K562 (cell line): ENCODE data around the gene HOXA13. TPM values are rescaled to one million over a fixed set of nuclear protein-coding genes. Genes with fewer than 3 reads are reported as not detected.

ENCODE experiments used
- ATAC-seq: fragments of 200-7000 bp; cut with Tn5 transposase; 3 replicates; pipeline ENCODE4 v1.9.1; 2020; ENCODE audit warnings: moderate library complexity
- BruUV-seq: library from RNA; stranded (reverse); fragments of 400-500 nt; replicated peaks from 2 replicates; lab custom pipeline; 2021; lab: Mats Ljungman, UMichigan
- CTCF ChIA-PET: fragments of 300-600 bp; formaldehyde crosslinking; extraction: SDS; loops from one replicate; lab custom pipeline; 2021; ENCODE audit warnings: low intra/inter-chr PET ratio; lab: Yijun Ruan, JAX
- POLR2A ChIA-PET: fragments of 300-600, 350-650 bp; sonication (Branson Sonifier 250); formaldehyde crosslinking; extraction: SDS; loops from one replicate; lab custom pipeline; 2021; ENCODE audit warnings: antibody characterized with exemption, inconsistent platforms; lab: Yijun Ruan, JAX
- DNase-seq, 4 experiments: peaks; one replicate each; pipeline versions ENCODE4 v3.0.0 to v3.0.0-alpha.2; 2011 to 2018; ENCODE audit warnings: low spot score in 3 of 4, mixed read lengths in 3 of 4; ENCODE audit errors: extremely low read depth in 1 of 4
- FAIRE-seq: peaks from 2 replicates; lab custom pipeline; 2011; peaks lifted over from hg19 to GRCh38; lab: Jason Lieb, UNC
- H2AFZ ChIP-seq: 2 replicates; pipeline ENCODE4 v1.6.0; 2011; ENCODE audit warnings: low read depth, low read length, control low read depth, inconsistent platforms
- H3K27ac ChIP-seq: fragments of 200-600 bp; 3 replicates; pipeline ENCODE4 v1.8.0; 2011; ENCODE audit warnings: low read depth, mild to moderate bottlenecking, control low read depth, inconsistent platforms, low read length, moderate library complexity, mixed read lengths; ENCODE audit errors: extremely low read depth
- H3K27me3 ChIP-seq, 2 experiments: fragments of 300-600 bp in 1 of 2; 2 replicates in 1 of 2; 3 replicates in 1 of 2; pipeline versions ENCODE4 v1.6.0 to v1.8.0; 2011; ENCODE audit warnings: inconsistent platforms in 2 of 2, low read length in 2 of 2, mild to moderate bottlenecking in 1 of 2, mixed read lengths in 1 of 2, moderate library complexity in 1 of 2; ENCODE audit not compliant: control insufficient read depth in 2 of 2, insufficient read depth in 2 of 2
- H3K36me3 ChIP-seq: fragments of 300-600 bp; 3 replicates; pipeline ENCODE4 v1.8.0; 2011; ENCODE audit warnings: mild to moderate bottlenecking, low read length, inconsistent platforms; ENCODE audit not compliant: control insufficient read depth, insufficient read depth
- H3K4me1 ChIP-seq, 2 experiments: fragments of 200-600 bp in 1 of 2; replicated peaks in 1 of 2; 2 replicates in 1 of 2; 3 replicates in 1 of 2; pipeline versions ENCODE4 v1.5.1 to v1.8.0; 2011; ENCODE audit warnings: inconsistent platforms in 2 of 2, low read length in 2 of 2, mild to moderate bottlenecking in 1 of 2, mixed read lengths in 1 of 2, moderate library complexity in 1 of 2; ENCODE audit not compliant: control insufficient read depth in 2 of 2, insufficient read depth in 2 of 2
- H3K4me2 ChIP-seq: 2 replicates; pipeline ENCODE4 v1.6.1; 2011; ENCODE audit warnings: low read length, control low read depth, inconsistent platforms, mixed read lengths; ENCODE audit not compliant: insufficient read depth
- H3K4me3 ChIP-seq: fragments of 200-600 bp; sonication (generic), shearing (Covaris generic); 2 replicates; pipeline ENCODE4 v1.5.1; 2016; ENCODE audit warnings: control low read depth, inconsistent platforms
- H3K79me2 ChIP-seq: fragments of 200-600 bp; 3 replicates; pipeline ENCODE4 v1.8.0; 2011; ENCODE audit warnings: low read length, inconsistent platforms; ENCODE audit not compliant: control insufficient read depth, insufficient read depth
- H3K9ac ChIP-seq, 2 experiments: 2 replicates each; pipeline versions ENCODE4 v1.6.0 to v1.6.1; 2011; ENCODE audit warnings: low read depth in 2 of 2, low read length in 2 of 2, control low read depth in 1 of 2, inconsistent platforms in 1 of 2, mild to moderate bottlenecking in 1 of 2, mixed read lengths in 1 of 2; ENCODE audit not compliant: insufficient read depth in 1 of 2
- H3K9me1 ChIP-seq: one replicate; pipeline ENCODE4 v1.6.0; 2011; ENCODE audit warnings: inconsistent platforms, mild to moderate bottlenecking, low read length, moderate library complexity; ENCODE audit not compliant: control insufficient read depth, insufficient read depth
- H3K9me3 ChIP-seq: replicated peaks from 2 replicates; pipeline ENCODE4 v1.5.1; 2011; ENCODE audit warnings: low read depth, low read length, inconsistent platforms; ENCODE audit not compliant: control insufficient read depth, insufficient read depth
- H4K20me1 ChIP-seq: replicated peaks from 2 replicates; pipeline ENCODE4 v1.6.1; 2011; ENCODE audit warnings: low read length, inconsistent platforms, mixed read lengths; ENCODE audit not compliant: control insufficient read depth, insufficient read depth
- BHLHE40 ChIP-seq: IDR thresholded peaks from 2 replicates; pipeline ENCODE4 v1.6.1; 2011; ENCODE audit warnings: low read length, improper control_type of control experiment
- BRD9 ChIP-seq: fragments of 450-650 bp; IDR thresholded peaks from 2 replicates; pipeline ENCODE4 v1.6.1; 2018; ENCODE audit warnings: low read depth; ENCODE audit not compliant: partially characterized antibody
- NFIC ChIP-seq: fragments of 450-650 bp; IDR thresholded peaks from 2 replicates; pipeline ENCODE4 v1.6.1; 2017; ENCODE audit warnings: mild to moderate bottlenecking, inconsistent platforms
- POLR2AphosphoS5 ChIP-seq: IDR thresholded peaks from 2 replicates; pipeline ENCODE4 v1.6.1; 2011; ENCODE audit warnings: mild to moderate bottlenecking, low read depth, low read length, moderate library complexity; ENCODE audit not compliant: control insufficient read depth, insufficient read depth
- RNF2 ChIP-seq: sonication (generic); IDR thresholded peaks from 2 replicates; pipeline ENCODE4 v1.6.1; 2016
- ZFX ChIP-seq: sonication (generic); formaldehyde crosslinking; IDR thresholded peaks from 2 replicates; pipeline ENCODE4 v1.8.0; 2022; ENCODE audit warnings: mild to moderate bottlenecking, missing genetic modification reagents, moderate library complexity
- ZNF121 ChIP-seq: sonication (generic); formaldehyde crosslinking; conservative IDR thresholded peaks from 2 replicates; pipeline ENCODE4 v1.8.0; 2022; ENCODE audit warnings: missing genetic modification reagents
- ZNF143 ChIP-seq: sonication (generic); formaldehyde crosslinking; IDR thresholded peaks from 2 replicates; pipeline ENCODE4 v1.9.0; 2022; ENCODE audit warnings: mild to moderate bottlenecking, missing genetic modification reagents
- ZNF184 ChIP-seq: sonication (generic); formaldehyde crosslinking; IDR thresholded peaks from 2 replicates; pipeline ENCODE4 v1.5.0; 2020; ENCODE audit warnings: missing genetic modification reagents
- ZNF41 ChIP-seq: fragments of 250-450 bp; sonication (Bioruptor Pico); conservative IDR thresholded peaks from 2 replicates; pipeline ENCODE4 v1.4.0; 2020; ENCODE audit warnings: mild to moderate bottlenecking
- ZNF76 ChIP-seq: fragments of 250-450 bp; sonication (Bioruptor Pico); IDR thresholded peaks from 2 replicates; pipeline ENCODE4 v1.4.0; 2020; ENCODE audit warnings: mild to moderate bottlenecking, moderate library complexity, borderline replicate concordance
- WGBS: fragments of 100-300 bp; shearing (Covaris generic); methylation state at CpG from one replicate; pipeline ENCODE4 v1.1.6; 2016; ENCODE audit warnings: low coverage, mixed read lengths; ENCODE audit not compliant: insufficient coverage; ENCODE audit errors: missing lambda C conversion rate; 5-methylcytosine and 5-hydroxymethylcytosine counted together
- in situ Hi-C: fragments of 300-500 bp; cut with MboI; formaldehyde crosslinking; loops from 4 replicates; pipeline ENCODE4 v1.15.0; 2018; ENCODE audit warnings: inconsistent platforms, mixed read lengths
- intact Hi-C: fragments of 100-400 bp; cut with micrococcal nuclease; formaldehyde crosslinking; loops from 2 replicates; pipeline ENCODE4 v1.14.2; 2022
- polyA plus RNA-seq, 8 experiments: library from polyadenylated mRNA; depleted of rRNA in 4 of 8; stranded (reverse) in 5 of 8; unstranded in 3 of 8; fragments of >200 nt; fragmentation: Nextera tagmentation in 2 of 8; fragmentation: Illumina TruSeq in 1 of 8; extraction: Ambion mirVana in 2 of 8; extraction: Trizol in 1 of 8; gene quantifications; 2 replicates each; pipeline versions ENCODE4 v1.2.1 to v1.2.3, GENCODE V29; 2011 to 2014; ENCODE audit warnings: inconsistent platforms in 1 of 8, missing spikeins in 1 of 8
- total RNA-seq, 7 experiments: library from RNA; depleted of rRNA in 6 of 7; stranded (reverse); fragments of >200 nt in 6 of 7; fragmentation: Illumina TruSeq in 2 of 7; extraction: Trizol in 2 of 7; gene quantifications; 2 replicates each; pipeline versions ENCODE4 v1.2.1 to v1.2.3, GENCODE V29; 2011 to 2021; ENCODE audit warnings: low replicate concordance in 1 of 7
- TF ChIP-seq, protein P1 (sequence below): fragments of 250-450 bp; sonication (Bioruptor Pico); IDR thresholded peaks from 2 replicates; pipeline ENCODE4 v1.6.1; 2021; ENCODE audit warnings: mild to moderate bottlenecking
- TF ChIP-seq, protein P2 (sequence below): sonication (generic); formaldehyde crosslinking; IDR thresholded peaks from 2 replicates; pipeline ENCODE4 v1.9.0; 2022; ENCODE audit warnings: mild to moderate bottlenecking, missing genetic modification reagents

Gene HOXA13
- total and polyA plus RNA-seq, 9 of the 15 experiments (the other 6 are each of a cell fraction or from before 2014, with no cell fraction given) = not detected

DNA sequence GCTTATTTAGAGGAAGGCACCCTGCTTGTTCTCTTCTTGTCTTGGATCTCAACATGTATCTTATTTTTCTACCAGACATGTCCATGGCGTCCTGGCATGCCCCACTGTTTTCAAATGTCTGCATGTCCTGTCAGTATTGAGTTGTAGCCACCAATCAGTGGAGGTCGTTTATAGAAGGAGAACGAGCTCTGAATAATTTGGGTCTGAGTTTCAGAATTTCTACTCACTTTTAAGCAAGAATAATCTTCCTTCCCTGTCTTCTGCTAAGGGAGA is 2.9 kb upstream of the HOXA13 start:
- in situ Hi-C loops = loop anchor here (5.0 to 10.0 kb wide), 4 partner anchors 372 to 815 kb away; no protein-coding TSS in a partner anchor
- Histone ChIP-seq H3K9me1 (no peaks in the 10 kb centered on the region), H4K20me1 (0 out of 2 replicates have a peak, but pooled peaks cover 8% of the 10 kb centered on the region), H3K27me3 (peaks cover 48 to 72% of the 10 kb centered on the region in 2 experiments), H2AFZ (no peak overlapping the region), H3K79me2 (no peaks in the 10 kb centered on the region), H3K36me3 (no peaks in the 10 kb centered on the region), H3K9ac (no peak overlapping the region), H3K9me3 (no peaks in the 10 kb centered on the region), H3K4me2 (no peak overlapping the region), H3K4me3 (no peak overlapping the region), H3K4me1 (peaks cover 0 to 17% of the 10 kb centered on the region in 2 experiments; a peak in 2 of 5 replicates), H3K27ac (no peak overlapping the region)
- no peak for ATAC-seq
- no peak for TF ChIP-seq ZNF76 (CRISPR knock-in tag)
- TF ChIP-seq ZNF143 (CRISPR knock-in tag) = no peak
- TF ChIP-seq BHLHE40 = no peak
- no peak for TF ChIP-seq ZNF184
- TF ChIP-seq ZNF41 (CRISPR knock-in tag) = no peak
- no peak for TF ChIP-seq POLR2AphosphoS5
- TF ChIP-seq RNF2 = no peak
- no peak for TF ChIP-seq ZNF121 (CRISPR knock-in tag)
- TF ChIP-seq, protein P1, sequence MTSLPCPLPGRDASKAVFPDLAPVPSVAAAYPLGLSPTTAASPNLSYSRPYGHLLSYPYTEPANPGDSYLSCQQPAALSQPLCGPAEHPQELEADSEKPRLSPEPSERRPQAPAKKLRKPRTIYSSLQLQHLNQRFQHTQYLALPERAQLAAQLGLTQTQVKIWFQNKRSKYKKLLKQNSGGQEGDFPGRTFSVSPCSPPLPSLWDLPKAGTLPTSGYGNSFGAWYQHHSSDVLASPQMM = no peak
- TF ChIP-seq, protein P2, sequence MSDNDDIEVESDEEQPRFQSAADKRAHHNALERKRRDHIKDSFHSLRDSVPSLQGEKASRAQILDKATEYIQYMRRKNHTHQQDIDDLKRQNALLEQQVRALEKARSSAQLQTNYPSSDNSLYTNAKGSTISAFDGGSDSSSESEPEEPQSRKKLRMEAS (CRISPR knock-in tag) = no peak
- no peak for TF ChIP-seq ZFX (CRISPR knock-in tag)
- TF ChIP-seq NFIC = no peak
- no peak for TF ChIP-seq BRD9
- 0% methylated on average over 3 of the region's 3 CpGs for WGBS
- BruUV-seq = no TSS peak
- DNase-seq = no peak
- ChIA-PET CTCF (no interaction called here), POLR2A (interaction anchor here (0.6 kb wide), 1 partner anchor 1946 kb away, joined by 3 read pairs; no protein-coding TSS in a partner anchor)
- no peak for FAIRE-seq
- intact Hi-C loops = no loop called here
